SK-MEL-5 (cell line): ENCODE results near the gene STRADB. TPM values are rescaled to one million over a fixed set of nuclear protein-coding genes. Genes with fewer than 3 reads are reported as not detected.
"Not testable (repeated sequence)": the region's sequence is repeated elsewhere in the genome, so short reads cannot be mapped to it uniquely, and the experiment has no call there.

Experiments used
- DNase-seq: peaks from one replicate; pipeline ENCODE4 v3.0.0-alpha.2; 2016; ENCODE audit warnings: low read depth, low spot score
- in situ Hi-C: cut with HindIII; loops from 2 replicates; pipeline ENCODE4 v1.10.0; 2016; ENCODE audit warnings: low sequenced_read_pairs, high pct_unique_total_duplicates, low pct_unique_long_range_greater_than_20kb
- total RNA-seq: library from RNA; depleted of rRNA; stranded (reverse); fragments of >200 nt; shearing (Covaris generic); gene quantifications from 2 replicates; pipeline ENCODE4 v1.2.3, GENCODE V29; 2014

The STRADB gene
- total RNA-seq, 1 experiment from 2014 or later, result 64.2 TPM

GRCh38 chr2:201450954-201451291 is 617 bp upstream of the STRADB start:
- DNase-seq, result peak; percentile 18

DNA sequence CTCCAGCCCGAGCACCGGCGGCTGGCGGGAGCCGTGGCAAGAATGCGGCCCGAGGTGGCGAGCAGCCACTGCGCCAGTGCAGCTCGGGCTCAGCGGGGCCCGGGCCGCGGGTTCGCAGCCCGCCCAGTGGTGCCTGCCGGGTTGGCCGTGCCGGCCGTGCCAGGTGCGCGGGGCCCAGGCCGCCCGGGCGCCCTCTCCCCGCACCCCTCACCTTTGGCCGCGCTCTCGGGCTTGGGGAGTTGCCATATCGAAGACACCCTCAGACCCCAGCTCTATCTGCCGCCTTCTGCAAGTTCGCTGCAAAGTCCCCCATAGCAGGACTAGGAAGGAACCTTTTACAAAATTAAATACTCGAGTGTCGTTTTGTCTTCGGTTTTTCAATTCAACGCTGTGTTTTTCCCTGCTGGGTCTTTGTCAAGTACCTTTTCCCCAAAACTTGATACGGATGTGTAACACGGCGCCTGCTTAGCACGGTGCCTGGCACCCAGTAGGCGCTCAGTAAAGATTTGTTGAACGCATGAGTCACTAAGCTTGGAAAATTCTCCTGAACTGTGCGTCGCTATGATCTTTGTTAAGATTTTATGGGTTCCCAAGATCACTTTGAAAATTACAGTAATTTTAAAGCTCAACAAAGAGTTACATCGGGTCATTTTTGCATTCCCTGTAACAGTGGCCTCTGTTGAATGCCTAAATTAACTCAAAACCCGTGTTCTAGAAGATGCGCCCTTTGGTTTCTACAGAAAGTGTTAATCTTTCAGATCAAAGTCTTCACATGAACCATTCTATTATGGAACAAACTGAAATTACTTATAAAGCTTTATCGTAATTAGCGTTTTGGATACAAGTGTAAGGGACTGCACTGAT is 750 bp downstream of the STRADB start:
- in situ Hi-C loops, result no loop called here
- no peak for DNase-seq

More at GRCh38 chr2:201450954-201451291, 617 bp upstream of the STRADB start:
- in situ Hi-C loops, result no loop called here

DNA sequence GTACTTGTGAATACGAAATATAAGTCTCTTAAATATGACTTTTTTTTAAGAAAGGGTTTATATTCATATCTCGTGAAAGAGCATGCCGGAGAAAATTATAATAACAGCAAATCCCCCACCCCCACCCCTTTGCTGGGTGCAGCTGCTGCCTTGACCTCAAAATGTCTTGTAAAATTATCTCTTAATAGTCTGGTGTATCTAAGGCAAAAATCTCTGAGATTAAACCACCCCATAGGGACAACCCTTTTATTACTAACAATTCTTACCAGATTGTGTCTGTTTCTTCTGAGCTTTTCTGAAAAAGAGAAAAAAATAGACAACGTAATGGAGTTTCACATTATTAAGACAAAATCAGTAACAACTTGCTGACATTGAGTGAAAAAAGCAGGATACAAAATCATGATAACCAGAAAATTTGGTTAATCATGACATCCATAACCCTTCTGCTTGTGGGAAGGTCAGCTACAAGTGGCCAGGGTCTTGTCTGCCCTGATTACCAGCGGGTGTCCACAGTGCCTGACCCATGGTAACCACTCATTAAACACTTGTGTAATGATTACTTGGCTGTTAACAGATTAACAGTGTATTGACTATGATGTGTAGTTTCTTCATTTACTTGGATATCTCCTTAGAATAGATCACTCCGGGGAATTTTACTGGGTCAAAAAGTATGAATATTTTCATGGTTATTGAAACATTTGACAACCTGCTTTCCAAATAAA is 1.5 kb downstream of the STRADB start:
- in situ Hi-C loops, result no loop called here
- no peak for DNase-seq

DNA sequence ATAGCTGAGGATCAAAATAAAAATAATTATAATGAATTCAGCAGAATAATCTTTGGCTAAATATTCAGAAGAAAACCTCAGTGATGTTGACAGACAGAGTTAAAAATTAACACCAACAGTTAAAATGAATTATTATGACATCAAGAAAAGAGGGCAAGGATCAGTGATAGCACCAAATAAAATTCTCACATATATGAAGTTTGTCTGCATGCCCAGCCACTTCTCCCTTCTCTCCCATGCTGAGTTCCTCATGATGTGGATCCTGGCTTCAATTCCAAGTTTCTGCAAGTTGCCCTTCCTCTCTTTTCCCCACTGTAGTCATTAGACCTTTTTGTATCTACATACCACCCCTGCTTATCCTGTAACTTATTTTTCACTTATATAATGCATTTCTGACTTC is 6.8 kb downstream of the STRADB start:
- DNase-seq, result no peak
- in situ Hi-C loops, result no loop called here

GRCh38 chr2:201460532-201460931 is 9.0 kb downstream of the STRADB start:
- no peak for DNase-seq
- in situ Hi-C loops, result no loop called here

DNA sequence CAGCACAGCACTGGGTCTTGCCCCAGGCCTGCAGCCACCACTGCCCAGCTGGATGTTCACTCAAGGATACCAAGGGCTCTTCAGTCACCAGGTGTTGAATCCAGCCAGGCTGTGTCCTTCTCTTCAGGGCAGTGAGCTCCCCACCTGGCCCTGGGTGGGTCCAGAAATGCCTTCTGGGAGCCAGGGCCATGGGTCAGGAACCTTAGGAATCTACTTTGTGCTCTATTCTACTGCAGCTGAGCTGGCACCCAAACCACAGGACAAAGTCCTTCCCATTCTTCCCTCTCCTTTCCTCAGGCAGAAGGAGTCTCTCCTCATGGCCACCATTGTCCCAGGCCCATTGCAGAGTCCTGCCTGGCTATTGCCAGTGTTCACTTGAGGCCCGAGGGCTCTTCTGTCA is 13.0 kb downstream of the STRADB start:
- in situ Hi-C loops, result no loop called here
- no peak for DNase-seq

- no peak for DNase-seq
- in situ Hi-C loops, result no loop called here
Measured at GRCh38 chr2:201465524-201465971, 14.0 kb downstream of the STRADB start.

DNA sequence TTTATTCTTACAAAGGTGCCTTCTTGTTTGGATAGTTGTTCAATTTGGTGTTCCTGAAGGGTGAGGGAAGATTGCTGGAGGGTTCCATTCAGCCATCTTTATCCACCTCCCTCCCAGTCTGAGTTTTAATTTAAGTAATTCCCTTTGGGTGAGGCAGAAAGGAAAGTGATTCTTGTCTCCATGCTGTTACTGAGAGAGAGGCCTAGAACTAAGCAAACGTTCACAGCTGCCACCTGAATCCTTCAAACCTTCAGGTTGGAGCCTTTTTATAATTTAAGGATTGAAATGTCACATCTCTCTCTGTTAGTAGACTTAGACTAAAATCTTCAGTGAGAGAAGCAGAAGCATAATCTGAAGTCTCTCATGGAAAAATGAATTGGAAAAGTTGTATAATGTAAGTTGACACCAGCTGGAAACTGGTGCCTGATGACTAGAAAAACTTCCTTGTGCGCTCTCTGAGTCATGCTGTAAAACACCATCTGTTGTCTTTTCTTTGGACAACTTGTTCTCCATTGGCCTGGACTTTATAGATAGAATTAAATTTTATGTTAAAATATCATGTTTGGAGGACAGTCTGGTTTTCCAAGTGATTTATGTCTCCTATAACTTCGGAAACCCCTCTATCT is 14.6 kb downstream of the STRADB start:
- no peak for DNase-seq

GRCh38 chr2:201467666-201468065 is 16.1 kb downstream of the STRADB start:
- DNase-seq, result peak; percentile 22
- in situ Hi-C loops, result no loop called here

More for the DNA sequence above, 14.6 kb downstream of the STRADB start:
- in situ Hi-C loops, result no loop called here

DNA sequence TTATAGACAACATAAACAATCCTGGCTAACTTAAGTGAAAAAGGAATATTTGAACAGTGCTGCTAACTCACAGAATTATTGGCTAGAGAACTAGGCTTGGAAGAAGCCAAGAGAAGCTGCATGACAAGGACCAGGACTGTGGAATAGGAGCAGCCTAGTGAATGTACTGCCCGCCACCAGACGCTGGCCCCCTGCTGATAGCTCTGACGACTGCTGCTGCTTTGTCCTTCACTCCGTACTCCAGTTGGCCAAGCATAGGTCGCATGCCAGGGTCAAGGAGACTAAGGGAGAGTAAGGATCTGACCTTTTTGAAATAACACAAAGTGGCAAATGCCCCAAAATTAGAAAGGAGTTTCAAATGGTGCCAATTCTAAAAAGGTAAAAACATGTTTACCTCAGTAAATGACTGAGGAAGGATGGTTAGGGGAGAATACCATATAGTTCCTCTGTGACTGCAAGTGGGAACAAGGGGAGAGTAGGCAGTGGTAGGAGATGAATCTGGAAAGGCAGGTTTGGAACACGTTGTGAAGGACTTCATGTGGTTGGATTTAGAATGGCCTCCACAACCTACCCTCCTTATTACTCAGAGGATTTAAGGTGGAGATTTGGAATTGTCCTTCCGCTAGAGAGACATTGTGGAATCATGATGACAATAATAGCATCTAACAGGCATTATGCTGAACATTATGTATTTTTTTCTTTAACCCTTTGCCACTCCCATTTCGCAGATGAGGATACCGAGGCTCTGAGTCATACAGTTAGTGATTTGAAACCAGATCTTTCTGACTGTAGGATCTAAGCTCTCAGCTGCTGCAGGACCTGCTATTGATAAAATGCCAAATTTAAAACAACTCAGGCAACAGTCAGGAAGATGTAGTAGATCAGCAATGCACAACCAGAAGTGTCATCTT is 19.5 kb downstream of the STRADB start:
- in situ Hi-C loops, result no loop called here
- DNase-seq, result no peak

- in situ Hi-C loops, result no loop called here
Measured at GRCh38 chr2:201471732-201472393, 20.3 kb downstream of the STRADB start.

DNA sequence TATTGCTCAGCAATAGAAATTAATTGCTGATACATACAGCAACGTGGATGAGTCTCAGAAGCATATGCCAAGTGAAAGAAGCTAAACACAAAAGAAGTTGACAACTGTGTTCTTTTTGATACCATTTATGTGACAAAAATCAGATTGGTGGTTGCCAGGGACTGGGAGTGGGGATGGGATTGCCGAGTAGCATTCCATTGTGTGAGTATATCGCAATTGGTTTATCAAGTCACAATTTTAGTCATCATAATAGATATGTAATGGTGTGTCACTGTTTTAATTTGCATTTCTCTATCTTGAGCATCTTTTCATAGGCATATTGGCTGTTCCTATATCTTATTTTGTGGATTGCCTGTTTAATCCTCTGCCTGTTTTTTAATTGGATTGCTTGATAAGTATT is 20.9 kb downstream of the STRADB start:
- in situ Hi-C loops, result no loop called here
- no peak for DNase-seq

More at GRCh38 chr2:201471732-201472393, 20.3 kb downstream of the STRADB start:
- DNase-seq, result no peak

DNA sequence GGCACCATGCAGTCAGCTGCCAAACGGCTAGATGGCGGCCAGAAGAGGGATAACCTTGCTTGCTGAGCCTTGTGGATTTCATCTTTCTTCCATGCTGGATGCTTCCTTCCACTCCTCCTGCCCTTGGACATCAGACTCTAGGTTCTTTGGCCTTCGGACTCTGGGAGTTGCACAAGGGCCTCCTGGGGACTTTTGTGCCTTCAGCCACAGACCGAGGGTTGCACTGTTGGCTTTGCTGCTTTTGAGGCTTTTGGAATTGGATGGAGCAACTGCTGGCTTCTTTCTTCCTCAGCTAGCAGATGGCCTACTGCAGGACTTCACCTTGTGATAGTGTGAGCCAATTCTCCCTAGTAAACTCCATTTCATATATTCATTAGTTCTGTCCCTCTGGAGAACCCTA is 31.0 kb downstream of the STRADB start:
- DNase-seq, result no peak
- in situ Hi-C loops, result no loop called here

DNA sequence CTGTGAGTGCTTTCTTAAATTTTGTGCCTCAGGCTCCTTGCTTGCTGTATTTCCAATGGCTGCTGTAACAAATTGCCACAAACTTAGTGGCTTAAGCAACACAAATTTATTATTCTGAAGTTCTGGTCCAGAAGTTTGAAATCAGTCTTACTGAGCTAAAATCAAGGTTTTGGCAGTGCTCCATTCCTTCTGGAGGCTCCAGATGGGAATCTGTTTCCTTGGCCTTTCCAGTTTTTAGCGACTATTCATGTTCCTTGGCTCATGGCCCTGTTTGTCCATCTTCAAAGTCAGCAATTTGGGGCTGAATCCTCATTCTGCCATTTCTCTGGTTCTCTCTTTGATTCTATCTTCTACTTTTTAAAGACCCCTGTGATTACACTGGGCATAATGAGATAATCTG is 31.8 kb downstream of the STRADB start:
- no peak for DNase-seq

DNA sequence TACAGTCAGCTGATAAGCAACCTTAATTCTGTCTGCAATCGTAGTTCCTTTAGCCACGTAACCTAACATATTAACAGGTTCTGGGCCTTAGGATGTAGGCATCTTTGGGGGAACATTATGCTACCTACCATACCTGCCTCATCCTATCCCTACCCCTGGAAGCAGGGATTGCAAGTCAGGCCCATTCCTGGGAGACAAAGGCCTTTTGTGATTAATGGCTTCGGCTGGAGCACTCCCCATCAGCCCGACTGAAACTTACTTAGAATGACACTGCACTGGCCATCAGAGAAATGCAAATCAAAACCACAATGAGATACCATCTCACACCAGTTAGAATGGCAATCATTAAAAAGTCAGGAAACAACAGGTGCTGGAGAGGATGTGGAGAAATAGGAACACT is 32.2 kb downstream of the STRADB start:
- in situ Hi-C loops, DNase-seq: not testable (repeated sequence)

More for the DNA sequence above, 31.8 kb downstream of the STRADB start:
- in situ Hi-C loops, result no loop called here

GRCh38 chr2:201484805-201485204 is 33.3 kb downstream of the STRADB start:
- in situ Hi-C loops, result no loop called here
- DNase-seq, result no peak

- DNase-seq, result no peak
- in situ Hi-C loops, result no loop called here
Measured at GRCh38 chr2:201490291-201490690, 38.8 kb downstream of the STRADB start.
